ENCODE results near the gene RASGRF1.

GRCh38 chr15:78917888-78918287 lies 172.7 kb downstream of the RASGRF1 start:
- TF ChIP-seq SUZ12 (IDR thresholded peaks at IDR 0.05; ENCODE audit: extremely low read depth, insufficient read depth, insufficient read length) (no peak), YY1 (IDR thresholded peaks at IDR 0.05; ENCODE audit: insufficient read depth, insufficient read length) (no peak), ZNF274 (IDR thresholded peaks at IDR 0.05; ENCODE audit: low read depth, low read length) (no peak)

Data from NT2/D1 (cell line).